ENCODE measurements around the gene UBE3D. TPM values are rescaled to one million over a fixed set of nuclear protein-coding genes. Genes with fewer than 3 reads are reported as not detected.

Gene UBE3D
- polyA plus RNA-seq (ENCODE audit: insufficient read length): 12.2 TPM
- long read RNA-seq, donor 1, partial matches to known transcripts: 0 of 2 reads
- long read RNA-seq, donor 1, other reads (novel, unspliced or antisense): 0 of 2 reads
- long read RNA-seq, donor 2, partial matches to known transcripts: 0 of 1 reads
- long read RNA-seq, donor 2, other reads (novel, unspliced or antisense): 0 of 1 reads
- long read RNA-seq, donor 3: 0 reads
- long read RNA-seq, donor 4: 0 reads
- long read RNA-seq, donor 5, partial matches to known transcripts: 0 of 4 reads
- long read RNA-seq, donor 5, other reads (novel, unspliced or antisense): 0 of 4 reads
- long read RNA-seq, donor 6, partial matches to known transcripts: 0 of 1 reads
- long read RNA-seq, donor 6, other reads (novel, unspliced or antisense): 0 of 1 reads
- long read RNA-seq, donor 7, partial matches to known transcripts: 0 of 3 reads
- long read RNA-seq, donor 7, other reads (novel, unspliced or antisense): 0 of 3 reads
- long read RNA-seq, donor 8: 0 reads

DNA sequence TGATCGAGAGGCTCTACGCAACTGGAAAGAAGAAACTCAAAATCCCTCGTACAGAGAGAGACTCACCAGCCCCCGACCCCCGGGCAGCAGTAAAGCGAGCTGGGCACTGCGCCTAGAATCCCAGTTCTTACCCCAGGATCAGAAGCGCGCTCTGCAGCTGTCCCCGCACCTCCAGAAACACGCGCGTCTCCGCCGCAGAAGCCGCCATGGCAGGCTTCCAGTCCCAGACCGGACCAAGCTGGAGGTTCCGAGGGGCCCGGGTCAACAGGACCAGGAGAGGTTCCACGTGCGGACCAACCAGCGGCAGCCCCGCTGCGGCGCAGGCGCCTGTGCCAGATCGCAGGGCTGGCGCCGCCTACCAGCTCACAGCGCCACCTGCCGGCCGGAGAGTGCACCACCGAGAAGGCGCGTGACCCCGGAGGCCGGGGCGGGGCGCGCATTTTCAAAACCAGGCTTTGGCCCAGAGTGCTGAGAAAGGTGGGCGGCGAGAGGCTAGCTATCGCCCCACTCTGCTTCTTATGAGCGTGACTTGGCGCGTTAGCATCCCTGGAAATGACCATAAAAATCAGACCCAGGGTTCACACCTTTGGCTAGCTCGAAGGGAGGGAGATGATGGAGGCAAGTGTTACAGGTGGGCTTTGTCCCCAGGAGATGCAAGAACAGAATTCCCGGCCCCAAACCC lies at the start of gene UBE3D:
Gene UBE3D (minus strand): TSS at position 331 of the 682 bp plus-strand sequence. CDS start 123 bp downstream, at position 208.
- DNase-seq: peak; percentile 83

DNA sequence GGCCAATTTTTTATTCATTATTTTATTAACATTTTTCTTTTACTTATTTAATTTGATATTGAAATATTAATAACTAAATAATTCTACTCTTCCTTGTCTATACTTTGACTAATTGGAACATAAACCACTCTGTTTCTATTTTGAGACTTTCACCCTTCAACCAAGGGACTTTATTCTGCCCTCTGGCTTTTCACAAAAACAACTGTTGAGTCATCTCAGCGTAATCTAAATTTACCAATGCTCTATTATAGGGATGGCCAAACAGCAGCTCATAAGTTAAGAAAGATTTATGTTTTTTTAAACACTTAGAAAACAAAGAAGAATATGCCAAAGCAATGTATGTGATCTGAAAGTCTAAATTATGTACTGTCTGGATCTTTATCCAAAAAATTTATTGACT lies 48.5 kb upstream of the UBE3D start:
- no peak for DNase-seq

GRCh38 chr6:83113258-83113657 lies 47.6 kb upstream of the UBE3D start:
- no peak for DNase-seq

GRCh38 chr6:83108378-83108777 lies 42.7 kb upstream of the UBE3D start:
- DNase-seq: no peak

DNA sequence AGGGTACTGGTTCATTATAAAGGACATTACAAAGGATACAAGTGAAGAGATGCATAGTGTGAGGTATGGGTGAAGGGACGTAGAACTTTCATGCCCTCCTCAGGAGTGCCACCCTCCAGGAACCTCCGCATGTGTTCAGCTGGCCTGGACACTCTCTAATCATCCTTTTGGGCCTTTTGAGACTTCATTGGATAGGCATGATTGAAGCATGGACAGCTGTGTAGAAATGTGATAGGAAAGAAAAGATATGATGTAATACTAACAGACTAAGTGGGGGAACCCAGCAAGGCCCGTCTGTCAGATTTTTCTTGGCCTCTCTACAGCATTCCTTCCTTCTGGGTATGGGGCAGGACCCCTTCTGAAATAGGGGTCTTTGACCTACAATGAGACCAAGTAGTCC lies 32.9 kb upstream of the UBE3D start:
- no peak for DNase-seq

GRCh38 chr6:83097675-83098074 lies 32.0 kb upstream of the UBE3D start:
- DNase-seq: no peak

- DNase-seq: no peak
These were observed 31.6 kb upstream of the UBE3D start for GRCh38 chr6:83097204-83097603.

DNA sequence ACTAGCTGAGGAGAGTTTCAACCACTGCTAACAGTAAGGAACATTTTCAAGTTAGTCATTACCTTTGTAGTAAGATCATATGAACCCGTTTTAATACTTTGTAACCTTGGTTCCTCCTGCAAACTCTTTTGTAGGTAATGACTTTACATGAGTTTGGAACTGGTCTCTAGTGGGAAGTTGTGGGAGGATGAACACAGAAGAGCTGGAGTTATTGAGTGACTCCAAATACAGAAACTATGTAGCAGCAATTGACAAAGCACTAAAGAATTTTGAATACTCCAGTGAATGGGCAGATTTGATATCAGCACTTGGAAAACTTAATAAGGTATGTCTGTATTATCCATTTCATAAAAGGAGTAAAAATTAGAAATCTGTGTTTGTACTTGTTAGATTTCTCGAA lies 31.1 kb upstream of the UBE3D start:
- no peak for DNase-seq

DNA sequence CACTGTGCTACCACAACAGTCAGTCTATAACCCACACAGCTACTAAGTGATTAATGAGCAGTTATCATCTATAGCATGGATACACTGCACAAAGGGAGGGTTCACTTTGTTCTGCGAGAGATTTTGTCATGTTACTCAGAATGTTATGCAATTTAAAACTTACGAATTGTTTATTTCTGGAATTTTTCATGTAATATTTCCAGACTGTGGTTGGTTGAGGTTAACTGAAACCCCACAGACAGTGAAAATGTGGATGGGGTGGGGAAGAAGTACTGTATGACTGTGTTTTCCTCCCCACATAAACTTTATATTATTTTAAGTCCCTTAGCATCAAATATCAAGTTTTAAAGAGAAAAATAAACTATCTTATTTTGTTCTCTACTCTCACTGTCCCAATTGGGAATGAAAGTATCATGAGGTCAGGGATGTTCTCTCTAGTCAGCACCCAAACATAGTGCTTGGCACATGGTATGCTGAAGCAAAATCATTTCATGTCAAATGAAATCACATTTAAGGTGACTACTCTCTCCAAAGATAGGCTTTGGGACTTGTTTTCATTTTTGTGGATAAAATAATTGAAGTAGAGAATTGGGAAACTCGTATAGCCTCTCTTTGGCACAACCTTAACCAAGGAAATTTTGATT lies 27.2 kb upstream of the UBE3D start:
- DNase-seq: no peak

DNA sequence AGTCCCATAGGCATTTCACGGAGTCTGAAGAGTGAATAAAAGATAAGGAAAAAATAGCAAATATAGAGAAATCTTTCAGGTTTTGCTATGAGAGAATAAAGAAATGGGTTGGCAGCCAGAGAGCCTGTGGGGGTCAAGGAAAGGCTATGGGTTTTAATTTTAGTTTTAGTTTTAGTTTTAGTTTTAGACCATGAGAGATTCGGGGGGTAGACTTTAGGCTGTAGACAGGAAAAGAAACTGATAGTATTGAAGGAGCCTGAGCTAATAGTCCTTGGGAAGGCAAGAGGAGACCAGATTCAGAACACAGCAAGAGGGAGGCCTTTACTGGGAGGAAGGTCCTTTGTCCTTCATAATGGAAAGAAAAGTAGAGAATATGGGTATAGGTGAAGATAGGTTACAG lies 21.1 kb upstream of the UBE3D start:
- DNase-seq: no peak

DNA sequence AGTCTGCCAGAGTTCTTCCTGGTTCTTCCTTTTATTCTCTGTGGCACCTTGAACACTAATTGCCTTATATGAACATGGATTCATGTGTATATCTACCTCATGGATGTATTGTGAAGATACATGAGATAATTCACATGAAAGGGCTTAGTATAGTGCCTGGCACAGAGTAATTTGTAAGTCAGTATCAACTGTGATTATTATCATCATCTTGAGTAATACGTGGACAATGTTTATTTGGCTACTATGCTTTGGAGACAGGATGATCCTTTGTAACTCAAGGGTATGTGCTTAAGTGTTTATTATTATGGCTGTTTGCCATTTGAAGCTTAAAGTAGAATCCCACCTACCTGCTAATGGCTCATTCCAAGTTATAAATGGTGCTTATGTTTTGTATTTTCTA lies 17.8 kb upstream of the UBE3D start:
- no peak for DNase-seq

DNA sequence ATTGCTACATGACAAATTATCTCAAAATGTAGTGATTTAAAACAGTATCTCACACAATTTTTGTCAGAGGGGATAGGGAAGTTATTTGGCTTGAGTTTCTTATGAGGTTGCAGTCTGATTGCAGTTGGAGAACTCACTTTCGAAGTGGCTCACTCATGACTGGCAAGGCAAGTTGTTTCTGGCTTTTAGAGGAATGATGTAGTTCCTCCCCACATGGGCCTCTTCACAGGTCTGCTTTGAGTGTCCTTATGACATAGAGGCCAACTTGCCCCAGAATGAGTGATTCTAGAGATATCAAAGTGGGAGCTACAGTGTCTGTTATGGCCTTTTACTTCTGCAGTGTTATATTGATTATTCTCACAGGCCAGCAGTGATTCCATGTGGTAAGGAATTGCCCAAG lies 8.0 kb upstream of the UBE3D start:
- DNase-seq: no peak

DNA sequence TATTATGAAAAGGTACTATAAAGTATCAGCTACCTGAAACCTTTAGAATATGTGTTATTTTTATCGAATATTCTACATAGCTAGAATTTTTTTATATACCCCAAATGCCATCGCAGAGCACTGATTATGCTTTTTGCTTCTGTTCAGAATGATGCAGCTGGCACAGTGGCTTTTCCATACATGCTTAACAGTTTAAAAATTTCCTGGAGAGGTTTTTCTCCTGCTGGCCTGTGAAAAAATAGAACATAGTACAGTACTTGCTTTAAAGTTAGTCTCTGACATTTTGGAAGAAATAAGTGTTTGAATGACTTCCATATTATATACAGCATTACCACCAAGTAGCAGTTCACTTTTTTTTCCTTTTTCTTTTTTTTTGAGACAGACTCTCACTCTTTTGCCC lies 7.1 kb upstream of the UBE3D start:
- no peak for DNase-seq

- DNase-seq: no peak
These were observed 6.1 kb upstream of the UBE3D start for GRCh38 chr6:83071707-83072106.

DNA sequence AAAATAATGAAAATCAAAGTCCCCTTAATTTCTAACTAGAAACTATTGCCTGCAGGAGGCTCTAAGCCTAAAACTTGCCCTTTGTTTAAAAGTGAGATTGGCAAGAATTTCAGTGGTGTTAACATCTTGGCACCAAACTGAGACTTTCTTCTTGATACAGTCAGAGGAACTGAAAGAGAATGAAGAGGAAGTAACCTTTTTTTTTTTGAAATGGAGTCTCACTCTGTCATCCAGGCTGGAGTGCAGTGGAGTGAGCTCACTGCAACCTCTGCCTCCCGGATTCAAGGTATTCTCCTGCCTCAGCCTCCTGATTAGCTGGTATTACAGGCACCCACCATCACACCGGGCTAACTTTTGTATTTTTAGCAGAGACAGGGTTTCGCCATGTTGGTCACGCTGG lies 5.4 kb upstream of the UBE3D start:
- no peak for DNase-seq

DNA sequence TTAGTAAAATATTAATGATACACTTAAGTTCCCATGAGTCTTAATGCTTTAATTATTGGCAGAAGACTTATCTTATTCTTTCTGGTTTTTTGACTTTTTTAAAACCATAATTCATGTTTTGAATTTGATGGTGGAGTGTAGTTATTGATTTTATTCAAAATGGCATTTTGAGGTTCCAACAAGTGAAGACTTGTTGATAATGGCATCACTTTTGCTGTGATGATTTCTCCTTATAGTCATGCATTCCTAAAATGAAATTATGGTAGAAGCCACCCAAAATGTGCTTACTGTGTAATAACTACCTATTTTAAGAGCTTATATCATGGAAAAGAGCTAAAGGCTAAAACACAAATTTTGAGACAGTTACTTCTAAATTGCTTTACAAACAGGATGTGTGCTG lies 4.0 kb upstream of the UBE3D start:
- no peak for DNase-seq

- DNase-seq: no peak
These were observed 3.0 kb upstream of the UBE3D start for GRCh38 chr6:83068616-83069015.

- DNase-seq: peak; percentile 92
These were observed 2.1 kb upstream of the UBE3D start, which contains the start of gene DOP1A for GRCh38 chr6:83067448-83068439. DOP1A (plus strand) TSS chr6:83067671; CDS start chr6:83096978, 29,307 bp downstream.

DNA sequence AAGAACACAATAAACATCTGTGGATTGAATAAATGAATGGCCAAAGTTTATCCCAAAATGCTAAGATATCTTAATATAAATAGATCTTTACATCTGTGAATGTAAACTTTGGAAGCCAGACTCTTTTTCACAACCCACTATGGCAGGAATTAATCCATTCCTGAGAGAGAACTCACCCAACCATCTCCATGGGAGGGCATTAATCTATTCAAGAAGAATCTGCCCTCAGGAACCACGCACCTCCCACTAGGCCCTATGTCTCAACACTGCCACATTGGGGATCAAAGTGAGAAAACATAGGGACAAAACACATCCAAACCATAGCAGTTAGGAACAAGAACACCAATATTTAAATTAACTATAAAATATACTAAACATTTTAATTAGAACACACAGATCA lies 3.4 kb downstream of the UBE3D start:
- no peak for DNase-seq

DNA sequence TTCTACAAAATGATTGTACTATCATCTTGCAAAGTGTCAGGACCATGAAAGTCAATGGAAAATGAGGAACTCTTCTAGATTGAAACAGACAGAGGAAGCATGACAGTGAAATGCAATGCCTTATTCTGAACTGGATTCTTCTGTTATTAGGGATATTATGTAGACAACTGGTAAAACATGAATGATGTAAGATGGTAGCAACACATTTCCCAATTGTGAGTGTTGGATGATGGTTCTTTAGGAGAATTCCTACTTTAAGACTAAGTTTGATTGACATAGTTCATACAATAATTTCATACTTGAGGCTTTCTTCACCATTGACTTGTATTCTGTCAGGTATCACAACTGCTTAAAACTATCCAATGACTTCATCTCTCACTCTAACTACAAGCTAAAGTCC lies 4.5 kb downstream of the UBE3D start:
- DNase-seq: no peak

DNA sequence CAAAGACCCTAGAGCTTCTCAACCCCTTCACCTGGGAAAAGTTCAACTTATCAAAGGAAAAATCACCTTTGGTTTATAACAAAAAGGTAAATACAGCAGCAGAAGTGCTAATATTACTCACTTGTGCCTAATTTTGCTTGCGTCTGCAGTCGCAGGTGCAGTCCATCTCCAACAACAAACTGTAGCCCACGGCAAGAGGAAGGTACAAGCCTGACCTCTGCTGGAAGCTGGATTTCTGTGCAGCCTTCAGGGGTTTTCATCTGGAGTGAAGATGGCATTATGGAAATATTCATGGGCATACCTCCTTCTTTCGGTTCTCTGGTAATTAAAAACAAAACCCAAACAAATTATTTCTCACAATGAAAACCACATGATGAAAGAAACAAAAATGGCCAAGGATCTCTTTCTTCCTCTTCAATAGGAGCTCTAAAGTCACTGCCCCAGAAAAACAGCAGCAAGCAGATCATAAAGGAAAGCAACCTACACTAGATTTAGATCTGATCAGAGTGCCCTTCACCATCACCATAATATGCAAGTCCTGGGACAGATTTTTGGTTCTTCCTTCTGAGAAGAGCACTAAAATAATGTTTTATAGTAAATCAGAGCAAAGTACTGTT lies 7.8 kb downstream of the UBE3D start:
- peak; percentile 46 for DNase-seq

Data from left kidney (tissue), 8 donors.